ENCODE measurements around the gene C11orf58. TPM values are rescaled to one million over a fixed set of nuclear protein-coding genes. Genes with fewer than 3 reads are reported as not detected.

The C11orf58 gene
- total RNA-seq, 1 experiment from 2014 or later: 171 TPM

DNA sequence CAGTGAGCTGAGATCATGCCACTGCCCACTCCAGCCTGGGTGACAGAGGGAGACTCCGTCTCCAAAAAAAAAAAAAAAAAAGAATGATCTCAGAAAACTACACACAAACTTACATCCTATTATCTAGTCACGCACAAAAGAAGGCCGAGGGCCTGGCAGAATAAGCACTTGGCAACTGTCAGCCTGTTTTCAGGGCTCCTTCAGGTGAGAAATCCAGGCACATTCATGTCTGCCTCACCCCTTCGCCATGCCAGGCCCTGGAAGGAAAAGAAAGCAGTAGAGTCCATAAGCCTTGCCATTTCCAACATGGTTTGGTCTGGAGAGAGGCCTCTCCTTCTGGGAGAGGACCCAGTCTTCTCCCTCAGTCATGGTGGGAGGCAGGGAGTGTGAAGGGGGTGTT is 30.9 kb downstream of the C11orf58 start:
- ChIA-PET POLR2A (ENCODE audit: low non-redundant PET) (no interaction called here), CTCF (interaction anchor here (0.7 kb wide), 1 partner anchor 1017 kb away, joined by 8 read pairs; no protein-coding TSS in a partner anchor)
- no peak for TF ChIP-seq CTCF (conservative IDR thresholded peaks at IDR 0.05; ENCODE audit: low read depth, low read length)
- no peak for TF ChIP-seq EZH2 (IDR thresholded peaks at IDR 0.05; ENCODE audit: borderline replicate concordance, low read depth, low read length, poor library complexity, severe bottlenecking)
- H3K27me3 ChIP-seq (replicated peaks; ENCODE audit: insufficient read depth, low read depth, low read length, poor library complexity): no peaks in the 10 kb centered on the region
- BruUV-seq (replicated peaks): no TSS peak
- no peak for DNase-seq (ENCODE audit: low spot score)
- intact Hi-C loops (cut with micrococcal nuclease; ENCODE audit: unreplicated experiment): no loop called here
- H3K27ac ChIP-seq (ENCODE audit: low read depth, low read length, poor library complexity, severe bottlenecking): no peak overlapping the region
- no peaks in the 10 kb centered on the region for H3K9me3 ChIP-seq (ENCODE audit: low read depth, low read length, poor library complexity, severe bottlenecking)
- no peaks in the 10 kb centered on the region for H3K4me1 ChIP-seq (ENCODE audit: insufficient read depth, low read length, poor library complexity, severe bottlenecking)
- no peak overlapping the region for H3K4me3 ChIP-seq (ENCODE audit: low read depth, low read length, poor library complexity, severe bottlenecking)
- H3K36me3 ChIP-seq (ENCODE audit: insufficient read depth, low read length, poor library complexity, severe bottlenecking): no peaks in the 10 kb centered on the region

DNA sequence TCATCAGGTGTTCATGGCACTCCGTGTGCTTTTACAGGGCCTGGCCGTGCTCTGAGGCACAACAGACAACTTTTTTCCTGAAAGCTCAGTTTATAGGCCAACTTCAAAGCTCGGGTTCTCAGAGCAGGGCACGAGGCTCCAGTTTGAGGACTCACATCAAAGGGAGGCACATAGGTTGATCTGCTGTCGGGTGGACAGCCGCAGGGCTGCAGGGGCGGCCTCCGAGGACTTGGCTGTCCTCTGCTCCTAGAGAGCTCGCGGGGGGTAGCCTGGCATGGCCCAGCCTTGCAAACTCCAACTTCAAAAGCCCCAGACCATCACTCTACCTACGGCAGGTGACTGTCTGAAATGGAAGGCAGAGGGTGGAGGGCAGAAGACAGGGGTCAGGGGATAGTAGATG is 31.6 kb downstream of the C11orf58 start:
- CTCF ChIA-PET: no interaction called here
- intact Hi-C loops (cut with micrococcal nuclease; ENCODE audit: unreplicated experiment): no loop called here
- Histone ChIP-seq H3K9me3 (ENCODE audit: low read depth, low read length, poor library complexity, severe bottlenecking) (no peaks in the 10 kb centered on the region), H3K27ac (ENCODE audit: low read depth, low read length, poor library complexity, severe bottlenecking) (no peak overlapping the region), H3K27me3 (replicated peaks; ENCODE audit: insufficient read depth, low read depth, low read length, poor library complexity) (no peaks in the 10 kb centered on the region), H3K4me3 (ENCODE audit: low read depth, low read length, poor library complexity, severe bottlenecking) (no peak overlapping the region), H3K36me3 (ENCODE audit: insufficient read depth, low read length, poor library complexity, severe bottlenecking) (no peaks in the 10 kb centered on the region), H3K4me1 (ENCODE audit: insufficient read depth, low read length, poor library complexity, severe bottlenecking) (no peaks in the 10 kb centered on the region)
- DNase-seq (ENCODE audit: low spot score): no peak
- POLR2A ChIA-PET (ENCODE audit: low non-redundant PET): no interaction called here
- TF ChIP-seq CTCF (conservative IDR thresholded peaks at IDR 0.05; ENCODE audit: low read depth, low read length): no peak
- TF ChIP-seq EZH2 (IDR thresholded peaks at IDR 0.05; ENCODE audit: borderline replicate concordance, low read depth, low read length, poor library complexity, severe bottlenecking): no peak
- no TSS peak for BruUV-seq (replicated peaks)

GRCh38 chr11:16771350-16772140 is 33.1 kb downstream of the C11orf58 start:
- POLR2A ChIA-PET (ENCODE audit: low non-redundant PET): no interaction called here
- H3K27ac ChIP-seq (ENCODE audit: low read depth, low read length, poor library complexity, severe bottlenecking): no peak overlapping the region
- no peak for DNase-seq (ENCODE audit: low spot score)
- H3K9me3 ChIP-seq (ENCODE audit: low read depth, low read length, poor library complexity, severe bottlenecking): no peaks in the 10 kb centered on the region
- no peaks in the 10 kb centered on the region for H3K27me3 ChIP-seq (replicated peaks; ENCODE audit: insufficient read depth, low read depth, low read length, poor library complexity)
- no peaks in the 10 kb centered on the region for H3K36me3 ChIP-seq (ENCODE audit: insufficient read depth, low read length, poor library complexity, severe bottlenecking)
- TF ChIP-seq CTCF (conservative IDR thresholded peaks at IDR 0.05; ENCODE audit: low read depth, low read length) (no peak), EZH2 (IDR thresholded peaks at IDR 0.05; ENCODE audit: borderline replicate concordance, low read depth, low read length, poor library complexity, severe bottlenecking) (no peak)
- intact Hi-C loops (cut with micrococcal nuclease; ENCODE audit: unreplicated experiment): no loop called here
- H3K4me3 ChIP-seq (ENCODE audit: low read depth, low read length, poor library complexity, severe bottlenecking): no peak overlapping the region
- CTCF ChIA-PET: no interaction called here
- BruUV-seq (replicated peaks): no TSS peak
- H3K4me1 ChIP-seq (ENCODE audit: insufficient read depth, low read length, poor library complexity, severe bottlenecking): peaks cover 3% of the 10 kb centered on the region
